Measurements from ENCODE around the gene DACT3.

DACT3 gene

GRCh38 chr19:46606681-46607447 is 54.1 kb downstream of the DACT3 start:
- DNase-seq (ENCODE audit: low spot score), result no peak
- H3K27ac ChIP-seq, result peak overlapping the region; percentile 98 to 99
- no peak overlapping the region for H3K4me3 ChIP-seq
- TF ChIP-seq, protein P1, sequence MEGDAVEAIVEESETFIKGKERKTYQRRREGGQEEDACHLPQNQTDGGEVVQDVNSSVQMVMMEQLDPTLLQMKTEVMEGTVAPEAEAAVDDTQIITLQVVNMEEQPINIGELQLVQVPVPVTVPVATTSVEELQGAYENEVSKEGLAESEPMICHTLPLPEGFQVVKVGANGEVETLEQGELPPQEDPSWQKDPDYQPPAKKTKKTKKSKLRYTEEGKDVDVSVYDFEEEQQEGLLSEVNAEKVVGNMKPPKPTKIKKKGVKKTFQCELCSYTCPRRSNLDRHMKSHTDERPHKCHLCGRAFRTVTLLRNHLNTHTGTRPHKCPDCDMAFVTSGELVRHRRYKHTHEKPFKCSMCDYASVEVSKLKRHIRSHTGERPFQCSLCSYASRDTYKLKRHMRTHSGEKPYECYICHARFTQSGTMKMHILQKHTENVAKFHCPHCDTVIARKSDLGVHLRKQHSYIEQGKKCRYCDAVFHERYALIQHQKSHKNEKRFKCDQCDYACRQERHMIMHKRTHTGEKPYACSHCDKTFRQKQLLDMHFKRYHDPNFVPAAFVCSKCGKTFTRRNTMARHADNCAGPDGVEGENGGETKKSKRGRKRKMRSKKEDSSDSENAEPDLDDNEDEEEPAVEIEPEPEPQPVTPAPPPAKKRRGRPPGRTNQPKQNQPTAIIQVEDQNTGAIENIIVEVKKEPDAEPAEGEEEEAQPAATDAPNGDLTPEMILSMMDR (IDR thresholded peaks at IDR 0.05), result no peak

DNA sequence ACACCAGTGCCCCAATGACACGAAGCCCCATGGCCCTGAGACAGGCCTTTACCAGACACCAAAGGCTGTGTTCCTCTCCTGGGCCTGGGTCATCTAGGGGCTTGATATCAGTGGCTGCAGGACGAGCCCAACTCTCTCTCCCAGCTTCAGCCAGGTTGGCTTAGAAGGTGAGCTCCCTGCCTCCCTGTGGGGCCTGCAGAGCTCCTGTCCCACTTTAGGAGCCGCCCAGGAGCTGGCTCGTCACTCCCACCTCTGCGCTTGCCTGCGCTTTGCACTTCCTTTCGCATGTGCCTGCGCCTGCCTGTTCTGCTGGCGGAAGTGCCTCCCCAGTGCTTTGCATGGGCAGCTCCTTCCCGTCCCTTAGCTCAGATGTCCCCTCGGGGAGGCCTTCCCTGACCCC is 55.0 kb downstream of the DACT3 start:
- DNase-seq (ENCODE audit: low spot score), result no peak
- TF ChIP-seq, protein P1 (IDR thresholded peaks at IDR 0.05), result no peak
- Histone ChIP-seq H3K4me3 (peak overlapping the region; percentile 58), H3K27ac (peak overlapping the region; percentile 98 to 99)

DNA sequence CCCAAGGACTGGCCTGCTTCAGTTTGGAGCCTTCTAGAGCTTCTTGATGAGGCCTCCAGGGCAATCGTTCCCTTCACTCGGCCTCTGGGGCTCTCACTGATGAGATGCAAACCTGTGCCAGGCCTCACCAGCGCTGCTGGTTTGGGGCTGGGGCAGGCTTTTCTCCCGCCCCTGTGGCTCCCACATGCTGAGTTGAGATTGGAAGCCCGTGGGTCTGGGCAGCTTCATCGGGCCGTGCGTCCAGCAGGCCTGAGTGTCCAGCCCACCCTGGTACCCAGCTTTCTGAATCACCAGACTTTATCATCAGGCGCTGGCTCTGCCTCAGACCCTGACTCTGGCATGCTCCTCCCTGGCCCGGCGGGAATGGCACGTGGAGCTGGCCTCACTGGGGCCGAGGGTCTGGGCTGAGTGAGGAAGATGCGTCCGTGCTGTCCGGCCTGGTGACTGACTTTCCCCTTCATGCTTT is 55.6 kb downstream of the DACT3 start:
- H3K4me3 ChIP-seq, result peak overlapping the region; percentile 58
- TF ChIP-seq, protein P1 (IDR thresholded peaks at IDR 0.05), result no peak
- DNase-seq (ENCODE audit: low spot score), result peak; percentile 76
- peak overlapping the region; percentile 98 to 99 for H3K27ac ChIP-seq

GRCh38 chr19:46604781-46605355 is 56.1 kb downstream of the DACT3 start:
- Histone ChIP-seq H3K27ac (peak overlapping the region; percentile 98 to 99), H3K4me3 (peak overlapping the region; percentile 58)
- TF ChIP-seq, protein P1 (IDR thresholded peaks at IDR 0.05), result no peak

DNA sequence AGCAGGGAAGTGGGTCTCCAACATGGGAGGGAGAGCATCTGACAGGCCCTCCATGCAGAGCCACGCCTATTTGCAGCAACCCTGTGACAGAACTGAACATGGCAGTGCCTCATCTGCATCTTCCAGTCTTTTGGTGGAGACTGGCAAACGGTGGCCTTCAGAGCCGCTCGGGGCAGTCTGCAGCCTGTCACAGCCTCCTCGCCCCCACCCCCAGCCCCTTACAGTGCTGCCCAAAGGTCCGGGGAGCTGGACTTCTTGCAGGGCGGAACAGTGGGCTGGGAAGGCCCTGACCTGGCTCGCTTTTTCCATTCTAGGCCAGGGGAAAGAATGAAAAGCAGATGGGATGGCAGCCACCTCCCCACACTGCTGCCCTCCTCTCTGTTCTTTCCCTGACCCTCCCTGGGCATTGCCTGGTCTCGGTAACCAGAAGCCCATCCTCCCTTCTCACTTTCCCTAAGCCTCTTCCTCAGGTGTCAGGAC is 57.2 kb downstream of the DACT3 start:
- H3K27ac ChIP-seq, result peak overlapping the region; percentile 98 to 99
- peak; percentile 73 for DNase-seq (ENCODE audit: low spot score)
- peak overlapping the region; percentile 99 for H3K4me3 ChIP-seq
- TF ChIP-seq, protein P1 (IDR thresholded peaks at IDR 0.05), result no peak

More at GRCh38 chr19:46604781-46605355, 56.1 kb downstream of the DACT3 start:
- peak; percentile 91 for DNase-seq (ENCODE audit: low spot score)

DNA sequence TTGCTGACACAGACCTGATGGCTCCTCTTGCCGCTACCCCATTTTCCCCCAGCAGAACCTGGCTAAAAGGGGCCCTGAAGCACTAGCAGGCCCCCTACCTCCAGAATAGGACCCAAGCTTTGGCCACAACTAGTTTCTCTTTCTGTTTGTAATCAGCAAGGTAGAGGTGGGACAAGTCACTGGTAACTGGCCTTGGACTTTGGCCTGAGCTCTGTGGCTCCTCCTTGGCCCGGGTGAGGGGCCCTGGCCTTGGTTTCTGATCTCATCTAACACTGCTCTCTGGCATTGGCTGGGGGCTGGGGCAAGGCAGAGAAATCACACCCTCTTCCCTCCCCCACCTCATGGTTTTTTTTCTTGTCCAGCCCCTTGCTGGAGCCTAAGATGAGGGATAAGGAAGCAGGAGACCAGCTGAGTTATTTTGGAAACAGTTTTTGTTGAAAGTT is 57.8 kb downstream of the DACT3 start:
- peak overlapping the region; percentile 99 for H3K4me3 ChIP-seq
- DNase-seq (ENCODE audit: low spot score), result no peak
- H3K27ac ChIP-seq, result peak overlapping the region; percentile 98 to 99
- TF ChIP-seq, protein P1 (IDR thresholded peaks at IDR 0.05), result no peak
